Neural cell (in vitro differentiated cells): Measurements from ENCODE around the gene LKAAEAR1. TPM values are rescaled to one million over a fixed set of nuclear protein-coding genes. Genes with fewer than 3 reads are reported as not detected.

Experiments used
- H2AFZ ChIP-seq: fragments of 200-600, 300-800 bp; sonication (generic), shearing (Covaris generic); 2 replicates; pipeline ENCODE4 v1.6.0; 2014; ENCODE audit warnings: low read depth, mild to moderate bottlenecking, antibody characterized with exemption, low read length, moderate library complexity
- H3F3A ChIP-seq: fragments of 200-600 bp; shearing (Covaris generic); 2 replicates; pipeline ENCODE4 v1.6.1; 2016; ENCODE audit warnings: mild to moderate bottlenecking, moderate library complexity, mixed read lengths, antibody characterized with exemption, low read length; ENCODE audit not compliant: insufficient read depth, poor library complexity, severe bottlenecking
- H3K27ac ChIP-seq: fragments of 200-600, 300-800 bp; sonication (generic), shearing (Covaris generic); 2 replicates; pipeline ENCODE4 v1.5.1; 2014; ENCODE audit warnings: mild to moderate bottlenecking, low read length, moderate library complexity
- H3K27me3 ChIP-seq: fragments of 300-800, 200-600 bp; sonication (generic), shearing (Covaris generic); 2 replicates; pipeline ENCODE4 v1.6.0; 2014; ENCODE audit warnings: mild to moderate bottlenecking, low read depth, low read length, moderate library complexity; ENCODE audit not compliant: insufficient read depth
- H3K36me3 ChIP-seq: fragments of 300-800, 200-600 bp; sonication (generic), shearing (Covaris generic); 2 replicates; pipeline ENCODE4 v1.5.1; 2014; ENCODE audit warnings: mild to moderate bottlenecking, antibody characterized with exemption, low read length, moderate library complexity; ENCODE audit not compliant: insufficient read depth
- H3K4me2 ChIP-seq: fragments of 300-800, 200-600 bp; sonication (generic), shearing (Covaris generic); 2 replicates; pipeline ENCODE4 v1.6.0; 2014; ENCODE audit warnings: mild to moderate bottlenecking, low read length
- H3K4me3 ChIP-seq: fragments of 300-800, 200-600 bp; sonication (generic), shearing (Covaris generic); 2 replicates; pipeline ENCODE4 v1.5.1; 2014; ENCODE audit warnings: mild to moderate bottlenecking, low read length, moderate library complexity
- H3K79me2 ChIP-seq: fragments of 200-600 bp; shearing (Covaris generic); replicated peaks from 2 replicates; pipeline ENCODE4 v1.6.0; 2014; ENCODE audit warnings: mild to moderate bottlenecking, low read length, moderate library complexity; ENCODE audit not compliant: insufficient read depth
- H3K9ac ChIP-seq: fragments of 300-800, 200-600 bp; sonication (generic), shearing (Covaris generic); 2 replicates; pipeline ENCODE4 v1.6.1; 2016; ENCODE audit warnings: mild to moderate bottlenecking, low read length, mixed read lengths
- H3K9me2 ChIP-seq: fragments of 200-600 bp; shearing (Covaris generic); 2 replicates; pipeline ENCODE4 v1.6.1; 2016; ENCODE audit warnings: mild to moderate bottlenecking, low read length, mixed read lengths; ENCODE audit not compliant: insufficient read depth
- H3K9me3 ChIP-seq: fragments of 200-600, 300-800 bp; sonication (generic), shearing (Covaris generic); 2 replicates; pipeline ENCODE4 v1.6.1; 2016; ENCODE audit warnings: mild to moderate bottlenecking, mixed run types, low read length, moderate library complexity, mixed read lengths
- H4K20me1 ChIP-seq: fragments of 200-600 bp; shearing (Covaris generic); 2 replicates; pipeline ENCODE4 v1.6.1; 2016; ENCODE audit warnings: mild to moderate bottlenecking, mixed run types; ENCODE audit not compliant: insufficient read depth
- EP300 ChIP-seq: fragments of 450-650 bp; conservative IDR thresholded peaks from 2 replicates; pipeline ENCODE4 v1.6.1; 2014; ENCODE audit warnings: antibody characterized with exemption, mild to moderate bottlenecking, moderate library complexity; ENCODE audit not compliant: poor library complexity, severe bottlenecking
- EZH2 ChIP-seq: fragments of 200-600, 300-800 bp; shearing (Covaris generic), sonication (generic); IDR thresholded peaks from 2 replicates; pipeline ENCODE4 v1.6.1; 2014; ENCODE audit warnings: antibody characterized with exemption, low read length, borderline replicate concordance, mild to moderate bottlenecking; ENCODE audit not compliant: insufficient read depth, poor library complexity, severe bottlenecking
- MXI1 ChIP-seq: fragments of 450-650 bp; conservative IDR thresholded peaks from 2 replicates; pipeline ENCODE4 v1.6.1; 2014; ENCODE audit warnings: antibody characterized with exemption, mild to moderate bottlenecking; ENCODE audit not compliant: poor library complexity, severe bottlenecking
- POLR2AphosphoS5 ChIP-seq: IDR thresholded peaks from 2 replicates; pipeline ENCODE4 v1.6.1; 2012
- RAD21 ChIP-seq: fragments of 450-650 bp; conservative IDR thresholded peaks from 2 replicates; pipeline ENCODE4 v1.6.1; 2014; ENCODE audit warnings: antibody characterized with exemption, mild to moderate bottlenecking, moderate library complexity
- SMC3 ChIP-seq: fragments of 450-650 bp; conservative IDR thresholded peaks from 2 replicates; pipeline ENCODE4 v1.6.1; 2014; ENCODE audit warnings: antibody characterized with exemption, mild to moderate bottlenecking, moderate library complexity; ENCODE audit not compliant: poor library complexity
- TAF1 ChIP-seq: IDR thresholded peaks from 2 replicates; pipeline ENCODE4 v1.6.1; 2012; ENCODE audit warnings: low read depth
- polyA plus RNA-seq: library from polyadenylated mRNA; depleted of rRNA; stranded (reverse); fragments of >200 nt; gene quantifications from 2 replicates; pipeline ENCODE4 v1.2.3, GENCODE V29; 2014
- TF ChIP-seq, protein P1 (sequence below): IDR thresholded peaks from 2 replicates; pipeline ENCODE4 v1.6.1; 2012; ENCODE audit warnings: borderline replicate concordance
- TF ChIP-seq, protein P2 (sequence below): fragments of 450-650 bp; IDR thresholded peaks from 2 replicates; pipeline ENCODE4 v1.5.1; 2014; ENCODE audit warnings: antibody characterized with exemption, mild to moderate bottlenecking, moderate library complexity; ENCODE audit not compliant: poor library complexity, severe bottlenecking

Gene LKAAEAR1
- polyA plus RNA-seq, 1 donor from 2014 or later: 9.3 TPM

DNA sequence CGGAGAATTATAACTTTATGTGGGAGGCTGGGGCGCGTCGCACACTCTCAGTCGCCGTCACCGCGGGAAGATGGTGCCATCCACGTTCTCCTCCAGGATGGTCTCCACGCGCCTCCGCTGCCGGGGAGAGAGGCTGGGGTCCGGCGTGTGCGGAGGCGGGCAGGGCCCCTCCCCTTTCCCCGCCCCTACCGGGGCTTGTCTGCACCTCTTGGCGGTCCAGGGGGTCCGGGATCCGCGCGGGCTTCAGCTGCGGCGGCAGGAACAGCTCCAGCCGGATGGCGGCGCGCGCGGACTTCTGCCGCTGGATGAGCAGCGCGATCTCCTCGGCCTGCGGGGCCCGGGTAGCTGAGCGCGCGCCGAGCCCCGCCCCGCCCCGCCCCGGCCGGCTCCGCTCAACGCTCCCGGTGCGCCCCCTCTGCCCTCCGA, 807 bp downstream of the LKAAEAR1 start:
- Histone ChIP-seq H3K4me3 (peak overlapping the region; percentile 71), H3K9me3 (no peaks in the 10 kb centered on the region), H3K36me3 (no peaks in the 10 kb centered on the region), H3K9ac (peak overlapping the region; percentile 64), H4K20me1 (no peaks in the 10 kb centered on the region), H3K4me2 (peak overlapping the region; percentile 30), H3K27me3 (peaks cover 22% of the 10 kb centered on the region), H3K9me2 (no peaks in the 10 kb centered on the region), H2AFZ (no peak overlapping the region), H3F3A (no peaks in the 10 kb centered on the region), H3K79me2 (no peaks in the 10 kb centered on the region), H3K27ac (no peak overlapping the region)
- TF ChIP-seq, protein P1, sequence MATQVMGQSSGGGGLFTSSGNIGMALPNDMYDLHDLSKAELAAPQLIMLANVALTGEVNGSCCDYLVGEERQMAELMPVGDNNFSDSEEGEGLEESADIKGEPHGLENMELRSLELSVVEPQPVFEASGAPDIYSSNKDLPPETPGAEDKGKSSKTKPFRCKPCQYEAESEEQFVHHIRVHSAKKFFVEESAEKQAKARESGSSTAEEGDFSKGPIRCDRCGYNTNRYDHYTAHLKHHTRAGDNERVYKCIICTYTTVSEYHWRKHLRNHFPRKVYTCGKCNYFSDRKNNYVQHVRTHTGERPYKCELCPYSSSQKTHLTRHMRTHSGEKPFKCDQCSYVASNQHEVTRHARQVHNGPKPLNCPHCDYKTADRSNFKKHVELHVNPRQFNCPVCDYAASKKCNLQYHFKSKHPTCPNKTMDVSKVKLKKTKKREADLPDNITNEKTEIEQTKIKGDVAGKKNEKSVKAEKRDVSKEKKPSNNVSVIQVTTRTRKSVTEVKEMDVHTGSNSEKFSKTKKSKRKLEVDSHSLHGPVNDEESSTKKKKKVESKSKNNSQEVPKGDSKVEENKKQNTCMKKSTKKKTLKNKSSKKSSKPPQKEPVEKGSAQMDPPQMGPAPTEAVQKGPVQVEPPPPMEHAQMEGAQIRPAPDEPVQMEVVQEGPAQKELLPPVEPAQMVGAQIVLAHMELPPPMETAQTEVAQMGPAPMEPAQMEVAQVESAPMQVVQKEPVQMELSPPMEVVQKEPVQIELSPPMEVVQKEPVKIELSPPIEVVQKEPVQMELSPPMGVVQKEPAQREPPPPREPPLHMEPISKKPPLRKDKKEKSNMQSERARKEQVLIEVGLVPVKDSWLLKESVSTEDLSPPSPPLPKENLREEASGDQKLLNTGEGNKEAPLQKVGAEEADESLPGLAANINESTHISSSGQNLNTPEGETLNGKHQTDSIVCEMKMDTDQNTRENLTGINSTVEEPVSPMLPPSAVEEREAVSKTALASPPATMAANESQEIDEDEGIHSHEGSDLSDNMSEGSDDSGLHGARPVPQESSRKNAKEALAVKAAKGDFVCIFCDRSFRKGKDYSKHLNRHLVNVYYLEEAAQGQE: no peak
- TF ChIP-seq RAD21: peak; percentile 91
- TF ChIP-seq, protein P2, sequence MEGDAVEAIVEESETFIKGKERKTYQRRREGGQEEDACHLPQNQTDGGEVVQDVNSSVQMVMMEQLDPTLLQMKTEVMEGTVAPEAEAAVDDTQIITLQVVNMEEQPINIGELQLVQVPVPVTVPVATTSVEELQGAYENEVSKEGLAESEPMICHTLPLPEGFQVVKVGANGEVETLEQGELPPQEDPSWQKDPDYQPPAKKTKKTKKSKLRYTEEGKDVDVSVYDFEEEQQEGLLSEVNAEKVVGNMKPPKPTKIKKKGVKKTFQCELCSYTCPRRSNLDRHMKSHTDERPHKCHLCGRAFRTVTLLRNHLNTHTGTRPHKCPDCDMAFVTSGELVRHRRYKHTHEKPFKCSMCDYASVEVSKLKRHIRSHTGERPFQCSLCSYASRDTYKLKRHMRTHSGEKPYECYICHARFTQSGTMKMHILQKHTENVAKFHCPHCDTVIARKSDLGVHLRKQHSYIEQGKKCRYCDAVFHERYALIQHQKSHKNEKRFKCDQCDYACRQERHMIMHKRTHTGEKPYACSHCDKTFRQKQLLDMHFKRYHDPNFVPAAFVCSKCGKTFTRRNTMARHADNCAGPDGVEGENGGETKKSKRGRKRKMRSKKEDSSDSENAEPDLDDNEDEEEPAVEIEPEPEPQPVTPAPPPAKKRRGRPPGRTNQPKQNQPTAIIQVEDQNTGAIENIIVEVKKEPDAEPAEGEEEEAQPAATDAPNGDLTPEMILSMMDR: peak; percentile 89
- TF ChIP-seq TAF1: no peak
- TF ChIP-seq SMC3: peak; percentile 92

DNA sequence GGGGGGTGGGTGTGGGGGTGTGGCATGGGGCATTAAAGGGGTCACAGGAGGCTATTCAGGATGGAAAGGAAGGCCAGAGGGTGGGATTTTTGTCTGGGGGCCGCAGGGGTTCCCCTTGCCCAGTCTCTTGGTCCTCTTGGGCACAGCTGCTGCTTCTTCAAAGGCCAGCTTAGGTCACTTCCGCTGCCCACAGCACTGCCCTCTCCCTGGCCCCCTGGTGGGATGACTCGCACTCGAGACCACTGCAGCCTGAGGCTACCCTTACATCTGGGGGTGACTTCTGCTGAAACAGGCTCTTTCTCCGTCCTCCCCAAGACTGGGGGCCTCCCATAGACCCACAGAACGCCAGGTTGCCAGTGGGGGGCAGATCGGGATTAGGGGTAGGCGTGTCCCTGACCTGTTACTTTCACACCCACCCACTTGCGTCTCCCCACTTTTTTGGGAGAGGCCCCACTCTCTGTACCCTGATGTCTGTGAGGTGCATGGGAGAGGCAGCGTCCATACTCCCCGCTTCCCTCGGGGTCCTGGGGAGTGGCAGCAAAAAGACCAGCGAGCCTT, 1.3 kb downstream of the LKAAEAR1 start:
- no peak overlapping the region for H2AFZ ChIP-seq
- H3K27me3 ChIP-seq: peaks cover 22% of the 10 kb centered on the region
- H3K27ac ChIP-seq: no peak overlapping the region

DNA sequence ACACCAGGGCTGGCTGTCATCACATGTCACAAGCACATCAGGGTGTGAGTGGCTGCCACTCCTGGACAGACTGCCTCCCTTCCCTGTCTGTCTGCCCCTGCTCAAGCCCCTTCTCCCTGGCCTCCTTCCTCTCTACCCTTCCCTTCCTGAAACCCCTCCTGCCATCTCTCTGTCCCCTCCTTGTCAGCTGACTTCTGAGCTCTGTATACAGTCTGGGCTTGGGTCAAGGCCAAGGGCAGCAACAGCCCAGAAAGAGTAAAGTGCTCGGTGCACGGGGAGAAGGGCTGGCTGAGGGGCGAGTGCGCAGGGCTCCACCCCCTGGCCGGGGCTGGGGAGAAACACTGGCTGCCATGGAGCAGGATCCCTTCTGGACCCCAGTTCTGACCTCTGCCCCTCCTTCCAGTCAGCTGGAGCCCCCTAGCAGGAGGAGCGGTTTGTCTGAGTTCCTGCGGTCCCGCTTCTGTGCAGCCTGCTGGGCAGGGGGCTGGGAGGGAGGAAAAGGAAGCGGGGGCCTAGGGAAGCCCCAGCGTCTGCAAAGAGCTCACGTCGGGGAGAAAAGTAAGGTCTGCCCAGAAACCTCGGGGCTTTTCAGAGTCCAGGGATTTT, 2.0 kb downstream of the LKAAEAR1 start:
- H3K9me2 ChIP-seq: no peaks in the 10 kb centered on the region
- no peaks in the 10 kb centered on the region for H3F3A ChIP-seq
- H4K20me1 ChIP-seq: no peaks in the 10 kb centered on the region
- H2AFZ ChIP-seq: no peak overlapping the region
- H3K79me2 ChIP-seq: no peaks in the 10 kb centered on the region
- H3K4me2 ChIP-seq: no peak overlapping the region
- no peaks in the 10 kb centered on the region for H3K9me3 ChIP-seq
- H3K4me3 ChIP-seq: no peak overlapping the region
- peaks cover 22% of the 10 kb centered on the region for H3K27me3 ChIP-seq
- no peaks in the 10 kb centered on the region for H3K36me3 ChIP-seq
- H3K9ac ChIP-seq: no peak overlapping the region
- TF ChIP-seq, protein P2: no peak
- TF ChIP-seq, protein P1: no peak
- TF ChIP-seq EP300 (no peak), POLR2AphosphoS5 (no peak), SMC3 (no peak), EZH2 (no peak), TAF1 (no peak), MXI1 (no peak), RAD21 (no peak)
- H3K27ac ChIP-seq: no peak overlapping the region

More for the DNA sequence above, 1.3 kb downstream of the LKAAEAR1 start:
- Histone ChIP-seq H3K9ac (peak overlapping the region; percentile 36), H3K4me3 (peak overlapping the region; percentile 71), H3F3A (no peaks in the 10 kb centered on the region), H3K79me2 (no peaks in the 10 kb centered on the region), H3K9me2 (no peaks in the 10 kb centered on the region), H4K20me1 (no peaks in the 10 kb centered on the region), H3K9me3 (no peaks in the 10 kb centered on the region), H3K36me3 (no peaks in the 10 kb centered on the region), H3K4me2 (no peak overlapping the region)
- TF ChIP-seq RAD21: no peak
